ENCODE results near the gene TRAPPC4. TPM values are rescaled to one million over a fixed set of nuclear protein-coding genes. Genes with fewer than 3 reads are reported as not detected.
A peak's percentile ranks its signal among the peaks of the same experiment; 100 is the strongest.
"Not testable (repeated sequence)": the region's sequence is repeated elsewhere in the genome, so short reads cannot be mapped to it uniquely, and the experiment has no call there.

Gene TRAPPC4
- total and polyA plus RNA-seq, 2 experiments from 2014 or later: 56.1 to 166 TPM

DNA sequence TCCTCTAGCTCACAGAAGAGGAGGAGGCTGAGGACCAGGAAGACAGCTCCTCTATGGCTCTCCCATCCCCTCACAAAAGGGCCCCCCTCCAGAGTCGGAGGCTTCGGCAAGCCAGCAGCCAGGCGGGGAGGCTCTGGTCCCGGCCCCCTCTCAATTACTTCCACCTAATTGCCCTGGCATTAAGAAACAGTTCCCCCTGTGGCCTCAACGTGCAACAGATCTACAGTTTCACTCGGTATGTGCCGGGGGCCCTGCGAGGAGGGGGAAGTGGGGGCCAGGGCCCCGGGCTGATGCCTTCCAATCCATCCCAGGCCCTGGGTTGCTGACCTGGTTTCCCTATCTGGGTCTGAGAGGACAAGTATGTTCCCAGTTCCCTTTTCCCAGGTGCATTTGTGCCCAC lies 39.1 kb upstream of the TRAPPC4 start:
- TF ChIP-seq, protein P1, sequence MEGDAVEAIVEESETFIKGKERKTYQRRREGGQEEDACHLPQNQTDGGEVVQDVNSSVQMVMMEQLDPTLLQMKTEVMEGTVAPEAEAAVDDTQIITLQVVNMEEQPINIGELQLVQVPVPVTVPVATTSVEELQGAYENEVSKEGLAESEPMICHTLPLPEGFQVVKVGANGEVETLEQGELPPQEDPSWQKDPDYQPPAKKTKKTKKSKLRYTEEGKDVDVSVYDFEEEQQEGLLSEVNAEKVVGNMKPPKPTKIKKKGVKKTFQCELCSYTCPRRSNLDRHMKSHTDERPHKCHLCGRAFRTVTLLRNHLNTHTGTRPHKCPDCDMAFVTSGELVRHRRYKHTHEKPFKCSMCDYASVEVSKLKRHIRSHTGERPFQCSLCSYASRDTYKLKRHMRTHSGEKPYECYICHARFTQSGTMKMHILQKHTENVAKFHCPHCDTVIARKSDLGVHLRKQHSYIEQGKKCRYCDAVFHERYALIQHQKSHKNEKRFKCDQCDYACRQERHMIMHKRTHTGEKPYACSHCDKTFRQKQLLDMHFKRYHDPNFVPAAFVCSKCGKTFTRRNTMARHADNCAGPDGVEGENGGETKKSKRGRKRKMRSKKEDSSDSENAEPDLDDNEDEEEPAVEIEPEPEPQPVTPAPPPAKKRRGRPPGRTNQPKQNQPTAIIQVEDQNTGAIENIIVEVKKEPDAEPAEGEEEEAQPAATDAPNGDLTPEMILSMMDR (IDR thresholded peaks at IDR 0.05; ENCODE audit: low read depth, low read length): no peak
- H3K9me3 ChIP-seq (ENCODE audit: low read depth): no peaks in the 10 kb centered on the region
- H3K4me3 ChIP-seq: no peak overlapping the region
- H3K27me3 ChIP-seq: no peaks in the 10 kb centered on the region
- H3K36me3 ChIP-seq: no peaks in the 10 kb centered on the region
- no peaks in the 10 kb centered on the region for H3K4me1 ChIP-seq (ENCODE audit: low read depth)
- no peak overlapping the region for H3K27ac ChIP-seq
- no peak for DNase-seq (ENCODE audit: low read depth in 1 of 2, low spot score in 1 of 2)

DNA sequence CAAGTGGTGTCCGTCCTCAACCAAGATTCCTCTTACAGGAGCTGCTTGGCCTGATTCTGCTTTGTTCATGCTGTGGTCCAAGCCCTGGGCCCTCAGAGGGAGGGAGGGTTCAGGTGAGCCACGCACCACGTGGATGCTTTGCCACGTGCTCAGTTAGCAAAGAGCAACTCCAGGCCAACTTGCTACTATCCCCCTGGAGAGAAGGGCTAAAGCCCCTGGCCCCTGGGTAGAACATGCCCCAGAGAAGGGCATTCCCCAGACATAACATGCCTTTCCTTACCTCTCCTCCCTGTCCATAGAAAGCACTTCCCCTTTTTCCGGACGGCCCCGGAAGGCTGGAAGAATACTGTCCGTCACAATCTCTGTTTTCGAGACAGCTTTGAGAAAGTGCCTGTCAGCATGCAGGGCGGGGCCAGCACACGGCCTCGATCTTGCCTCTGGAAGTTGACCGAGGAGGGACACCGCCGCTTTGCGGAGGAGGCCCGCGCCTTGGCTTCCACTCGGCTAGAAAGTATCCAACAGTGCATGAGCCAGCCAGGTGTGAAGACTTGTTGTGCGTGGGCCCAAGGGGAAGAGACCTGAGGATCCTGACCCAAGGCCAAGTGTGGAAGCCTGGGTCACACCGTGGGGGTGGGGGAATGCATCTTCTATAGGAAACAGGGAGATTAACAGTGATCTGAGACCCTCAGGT lies 38.2 kb upstream of the TRAPPC4 start:
- Histone ChIP-seq H3K27ac (no peak overlapping the region), H3K4me3 (no peak overlapping the region)

GRCh38 chr11:118984337-118984736 lies 34.2 kb upstream of the TRAPPC4 start:
- not testable (repeated sequence) for DNase-seq (ENCODE audit: low read depth in 1 of 2, low spot score in 1 of 2); H3K27ac ChIP-seq; H3K36me3 ChIP-seq; H3K4me3 ChIP-seq; H3K9me3 ChIP-seq (ENCODE audit: low read depth); H3K4me1 ChIP-seq (ENCODE audit: low read depth); H3K27me3 ChIP-seq

More for the DNA sequence above, 38.2 kb upstream of the TRAPPC4 start:
- TF ChIP-seq, protein P1 (IDR thresholded peaks at IDR 0.05; ENCODE audit: low read depth, low read length): no peak
- DNase-seq (ENCODE audit: low read depth in 1 of 2, low spot score in 1 of 2): peak in 1 of 2 donors; percentile 51
- Histone ChIP-seq H3K9me3 (ENCODE audit: low read depth) (no peaks in the 10 kb centered on the region), H3K36me3 (no peaks in the 10 kb centered on the region), H3K27me3 (no peaks in the 10 kb centered on the region), H3K4me1 (ENCODE audit: low read depth) (no peaks in the 10 kb centered on the region)

DNA sequence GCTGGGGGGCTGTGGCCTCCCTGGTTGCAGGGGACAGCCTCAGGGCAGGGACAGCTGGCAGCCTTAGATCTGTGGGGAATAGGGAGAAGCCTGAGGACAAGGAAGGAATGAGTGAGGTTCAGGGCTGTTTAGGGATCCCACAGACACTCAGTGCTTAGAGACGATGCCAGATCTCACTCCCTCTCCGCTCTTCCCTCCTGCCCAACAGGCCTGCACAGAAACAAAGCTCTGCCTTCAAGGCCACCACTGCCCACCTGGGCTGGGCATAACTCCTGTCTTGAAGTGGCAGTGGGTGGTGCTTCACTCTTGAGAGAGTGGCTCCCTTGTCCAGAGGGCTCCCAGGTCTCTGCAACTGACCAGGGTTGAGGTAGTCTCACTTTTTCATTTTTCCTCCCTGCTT lies 33.7 kb upstream of the TRAPPC4 start:
- Histone ChIP-seq H3K36me3 (no peaks in the 10 kb centered on the region), H3K27me3 (no peaks in the 10 kb centered on the region), H3K4me3 (no peak overlapping the region), H3K4me1 (ENCODE audit: low read depth) (no peaks in the 10 kb centered on the region), H3K27ac (no peak overlapping the region), H3K9me3 (ENCODE audit: low read depth) (no peaks in the 10 kb centered on the region)
- TF ChIP-seq, protein P1 (IDR thresholded peaks at IDR 0.05; ENCODE audit: low read depth, low read length): no peak
- DNase-seq (ENCODE audit: low read depth in 1 of 2, low spot score in 1 of 2): no peak

GRCh38 chr11:118988280-118988679 lies 30.3 kb upstream of the TRAPPC4 start:
- Histone ChIP-seq H3K4me3 (no peak overlapping the region), H3K36me3 (no peaks in the 10 kb centered on the region), H3K27ac (no peak overlapping the region), H3K4me1 (ENCODE audit: low read depth) (no peaks in the 10 kb centered on the region), H3K9me3 (ENCODE audit: low read depth) (no peaks in the 10 kb centered on the region), H3K27me3 (no peaks in the 10 kb centered on the region)
- no peak for DNase-seq (ENCODE audit: low read depth in 1 of 2, low spot score in 1 of 2)
- TF ChIP-seq, protein P1 (IDR thresholded peaks at IDR 0.05; ENCODE audit: low read depth, low read length): no peak

DNA sequence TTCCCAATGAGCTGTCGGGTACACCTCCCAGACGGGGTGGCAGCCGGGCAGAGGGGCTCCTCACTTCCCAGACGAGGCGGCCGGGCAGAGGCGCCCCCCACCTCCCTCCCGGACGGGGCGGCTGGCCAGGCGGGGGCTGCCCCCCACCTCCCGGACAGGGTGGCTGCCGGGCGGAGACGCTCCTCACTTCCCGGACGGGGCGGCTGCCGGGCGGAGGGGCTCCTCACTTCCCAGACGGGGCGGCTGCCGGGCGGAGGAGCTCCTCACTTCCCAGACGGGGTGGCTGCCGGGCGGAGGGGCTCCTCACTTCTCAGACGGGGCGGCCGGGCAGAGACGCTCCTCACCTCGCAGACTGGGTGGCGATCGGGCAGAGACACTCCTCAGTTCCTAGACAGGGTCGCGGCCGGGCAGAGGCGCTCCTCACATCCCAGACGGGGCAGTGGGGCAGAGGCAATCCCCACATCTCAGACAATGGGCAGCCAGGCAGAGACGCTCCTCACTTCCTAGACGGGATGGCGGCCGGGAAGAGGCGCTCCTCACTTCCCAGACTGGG lies 27.0 kb upstream of the TRAPPC4 start:
- H3K27me3 ChIP-seq; DNase-seq (ENCODE audit: low read depth in 1 of 2, low spot score in 1 of 2); H3K4me3 ChIP-seq; H3K36me3 ChIP-seq; H3K27ac ChIP-seq; H3K9me3 ChIP-seq (ENCODE audit: low read depth); H3K4me1 ChIP-seq (ENCODE audit: low read depth): not testable (repeated sequence)

All from cardiac muscle cell (in vitro differentiated cells and primary cell).